Psoas muscle (tissue), 8 donors: Measurements from ENCODE around the gene HINT3. TPM values are rescaled to one million over a fixed set of nuclear protein-coding genes. Genes with fewer than 3 reads are reported as not detected.
"Not testable (repeated sequence)": the region's sequence is repeated elsewhere in the genome, so short reads cannot be mapped to it uniquely, and the experiment has no call there.

Experiments
- ATAC-seq, 4 donors: fragments of 200-7000 bp; cut with Tn5 transposase; one replicate each; pipeline ENCODE4 v1.9.1; 2020; ENCODE audit warnings: moderate library complexity in 3 of 4, mild to moderate bottlenecking in 2 of 4
- DNase-seq, 2 donors: peaks; one replicate each; pipeline ENCODE4 v3.0.0-alpha.2; 2020
- H3K27ac ChIP-seq: fragments of 200-600 bp; one replicate; pipeline ENCODE4 v1.8.0; 2022
- H3K27me3 ChIP-seq, 3 donors: fragments of 200-600 bp in 1 of 3; one replicate each; pipeline versions ENCODE4 v1.6.1 to v1.8.0; 2013 to 2022; ENCODE audit warnings: low read length in 2 of 3, mild to moderate bottlenecking in 2 of 3, moderate library complexity in 1 of 3; ENCODE audit not compliant: insufficient read depth in 3 of 3
- H3K36me3 ChIP-seq, 2 donors: fragments of 200-600 bp in 1 of 2; one replicate each; pipeline versions ENCODE4 v1.6.1 to v1.8.0; 2013 to 2022; ENCODE audit warnings: low read depth in 1 of 2, mild to moderate bottlenecking in 1 of 2, moderate library complexity in 1 of 2; ENCODE audit not compliant: insufficient read depth in 1 of 2
- H3K4me1 ChIP-seq: fragments of 200-600 bp; one replicate; pipeline ENCODE4 v1.8.0; 2022
- H3K4me3 ChIP-seq: fragments of 200-600 bp; one replicate; pipeline ENCODE4 v1.8.0; 2022; ENCODE audit warnings: mild to moderate bottlenecking
- H3K9me3 ChIP-seq: fragments of 200-600 bp; one replicate; pipeline ENCODE4 v1.8.0; 2022
- CTCF ChIP-seq: fragments of 200-600 bp; IDR thresholded peaks from one replicate; pipeline ENCODE4 v1.8.0; 2022; ENCODE audit warnings: antibody characterized with exemption
- WGBS, 3 donors: extraction: QIAGEN DNeasy Blood & Tissue Kit; methylation state at CpG; one replicate each; pipeline versions ENCODE4 v1.1.6 to v1.1.7; 2013; 5-methylcytosine and 5-hydroxymethylcytosine counted together
- intact Hi-C, 2 donors: fragments of 100-400 bp; cut with DNase I; formaldehyde crosslinking; loops; one replicate each; pipeline versions ENCODE4 v1.11.0 to v1.14.2; 2022
- polyA plus RNA-seq, 3 donors: library from polyadenylated mRNA; stranded (reverse); fragments of 200-250 nt; gene quantifications; one replicate each; pipeline ENCODE4 v1.2.3, GENCODE V29; 2013
- total RNA-seq, 4 donors: library from RNA; stranded (reverse); fragmentation: NEBNext Ultra II Directional in 2 of 4; extraction: Animal tissue kit (Norgen Biotek cat#: 25700) in 2 of 4; gene quantifications; one replicate each; pipeline versions ENCODE4 v1.2.1 to v1.2.4, GENCODE V29; 2021 to 2023
- donor health status: healthy with polysubstance abuse.
- donor health status: DM: no; HTN: no; CAD: no; lungs with moderate emphysema.
- donor health status: Bipolar disorder and iron deficiency.
- donor health status: healthy.
- donor health status: DM: yes; HTN: yes; CAD: no.
- donor health status: DM: no; HTN: no; CAD: no.
- donor health status: DM: no; HTN: no; CAD: no.
- donor health status: DM: yes; HTN: yes; CAD: no.

HINT3 gene
- total and polyA plus RNA-seq, 7 donors = 24.0 to 79.9 (median 58.5) TPM

- TF ChIP-seq CTCF = no peak
- intact Hi-C loops = no loop called here
- ATAC-seq = no peak
- WGBS, 3 donors = 63 to 80% (median 70%) methylated on average over 2 of the region's 2 CpGs
- DNase-seq = no peak
- Histone ChIP-seq H3K9me3 (no peaks in the 10 kb centered on the region), H3K36me3 (peaks cover 0 to 34% of the 10 kb centered on the region in 2 donors), H3K4me3 (no peak overlapping the region), H3K27ac (no peak overlapping the region), H3K27me3 (no peaks in the 10 kb centered on the region), H3K4me1 (peaks cover 5% of the 10 kb centered on the region)
Measured at GRCh38 chr6:125968493-125968892, 11.9 kb downstream of the HINT3 start.

- no peak for DNase-seq
- no peak for TF ChIP-seq CTCF
- no peaks in the 10 kb centered on the region for H3K4me1 ChIP-seq
- 0 to 65% (median 2%) methylated on average over 2 of the region's 2 CpGs for WGBS, 3 donors
- no peak overlapping the region for H3K27ac ChIP-seq
- intact Hi-C loops = loop anchor here (5.0 to 10.0 kb wide), 3 partner anchors 113 to 178 kb away; partner anchors contain the start of gene NCOA7 (in 1 of the 2)
- no peaks in the 10 kb centered on the region for H3K9me3 ChIP-seq
- ATAC-seq = no peak
- H3K4me3 ChIP-seq = no peak overlapping the region
- peaks cover 3 to 48% of the 10 kb centered on the region in 2 donors for H3K36me3 ChIP-seq
- H3K27me3 ChIP-seq = no peaks in the 10 kb centered on the region
Measured at GRCh38 chr6:125970760-125971159, 14.2 kb downstream of the HINT3 start.

- H3K4me1 ChIP-seq, H3K27me3 ChIP-seq, ATAC-seq, H3K9me3 ChIP-seq, H3K4me3 ChIP-seq, H3K27ac ChIP-seq, DNase-seq: not testable (repeated sequence)
- intact Hi-C loops = loop anchor here (2.0 to 10.0 kb wide), 4 partner anchors 115 to 660 kb away; partner anchors contain the start of gene NCOA7 (in 1 of the 2)
- H3K36me3 ChIP-seq = peaks cover 3 to 52% of the 10 kb centered on the region in 2 donors
- WGBS, 3 donors = 96 to 100% (median 100%) methylated on average over 1 of the region's 1 CpG
Measured at GRCh38 chr6:125972478-125972877, 15.9 kb downstream of the HINT3 start.

GRCh38 chr6:125974214-125974866 lies 17.8 kb downstream of the HINT3 start:
- Histone ChIP-seq H3K27ac (no peak overlapping the region), H3K4me1 (no peaks in the 10 kb centered on the region), H3K9me3 (no peaks in the 10 kb centered on the region), H3K27me3 (no peaks in the 10 kb centered on the region), H3K4me3 (no peak overlapping the region), H3K36me3 (peaks cover 3 to 49% of the 10 kb centered on the region in 2 donors)
- DNase-seq (no peak), ATAC-seq (peak in 1 of 4 donors; percentile 74)
- intact Hi-C loops = loop anchor here (5.0 to 10.0 kb wide), 3 partner anchors 117 to 182 kb away; partner anchors contain the start of gene NCOA7 (in 1 of the 2)
- WGBS, 3 donors = 48 to 54% (median 53%) methylated on average over 5 of the region's 5 CpGs
- TF ChIP-seq CTCF = peak; percentile 48

- intact Hi-C loops = loop anchor here in 1 of 2 donors (10.0 kb wide), 1 partner anchor 124 kb away; no protein-coding TSS in a partner anchor
- DNase-seq (no peak), ATAC-seq (no peak)
- no peak overlapping the region for H3K4me3 ChIP-seq
- H3K4me1 ChIP-seq = no peaks in the 10 kb centered on the region
- no peak overlapping the region for H3K27ac ChIP-seq
- H3K9me3 ChIP-seq = no peaks in the 10 kb centered on the region
- no peak for TF ChIP-seq CTCF
- no peaks in the 10 kb centered on the region for H3K27me3 ChIP-seq
- 90 to 95% (median 92%) methylated on average over 3 of the region's 3 CpGs for WGBS, 3 donors
- H3K36me3 ChIP-seq = peaks cover 3 to 51% of the 10 kb centered on the region in 2 donors
Measured at GRCh38 chr6:125979101-125979500, 22.5 kb downstream of the HINT3 start.
